Regular cardiac myocyte (primary cell): ENCODE measurements around the gene MC5R. TPM values are rescaled to one million over a fixed set of nuclear protein-coding genes. Genes with fewer than 3 reads are reported as not detected.

Source experiments
- total RNA-seq: library from RNA; depleted of rRNA; stranded (reverse); fragments of >200 nt; gene quantifications from 2 replicates; pipeline ENCODE4 v1.2.3, GENCODE V29; 2014

Gene MC5R
- total RNA-seq: under 0.01 TPM in 1 of 2 replicates, not detected in the other

GRCh38 chr18:13823707-13824395 lies at the start of gene MC5R:
Gene MC5R (plus strand): TSS chr18:13824149. CDS start chr18:13825766, 1,617 bp downstream.

Other genes with a start within 250 kb of the MC5R start
- 30.9 and 40.6 TPM in 2 replicates for gene FAM210A, start 97.6 kb upstream of the MC5R start, total RNA-seq
- 20.3 and 36.9 TPM in 2 replicates for gene RNMT, start 97.5 kb upstream of the MC5R start, total RNA-seq
- not detected in 2 replicates for gene MC2R, start 91.4 kb downstream of the MC5R start, total RNA-seq